ENCODE results near the gene HAUS8. TPM values are rescaled to one million over a fixed set of nuclear protein-coding genes. Genes with fewer than 3 reads are reported as not detected.

Gene HAUS8
- total and polyA plus RNA-seq, 9 of the 15 experiments (the other 6 are each of a cell fraction or from before 2014, with no cell fraction given), result 20.5 to 53.2 (median 36.0) TPM

GRCh38 chr19:17116996-17117702 lies 41.9 kb upstream of the HAUS8 start (continued):
- no peak for TF ChIP-seq ZNF655 (CRISPR knock-in tag; IDR thresholded peaks at IDR 0.05)

GRCh38 chr19:17114414-17114831 lies 39.2 kb upstream of the HAUS8 start:
- H4K20me1 ChIP-seq (replicated peaks; ENCODE audit: control insufficient read depth, insufficient read depth, low read length), result peaks cover 7% of the 10 kb centered on the region; the same call in 1 of the 2 replicates
- DNase-seq (ENCODE audit: extremely low read depth in 1 of 4, low spot score in 3 of 4) (no peak), FAIRE-seq (no peak), ATAC-seq (no peak)
- H3K4me1 ChIP-seq (replicated peaks in 1 of 2; ENCODE audit: control insufficient read depth in 2 of 2, insufficient read depth in 2 of 2, low read length in 2 of 2), result peaks cover 0 to 21% of the 10 kb centered on the region in 2 experiments; a peak in 2 of 5 replicates
- H3K4me2 ChIP-seq (ENCODE audit: insufficient read depth, low read length), result no peak overlapping the region
- POLR2A ChIA-PET, result no interaction called here
- no peaks in the 10 kb centered on the region for H3K9me3 ChIP-seq (replicated peaks; ENCODE audit: control insufficient read depth, insufficient read depth, low read depth, low read length)
- no peaks in the 10 kb centered on the region for H3K27me3 ChIP-seq (ENCODE audit: control insufficient read depth in 2 of 2, insufficient read depth in 2 of 2, low read length in 2 of 2)
- no peak overlapping the region for H2AFZ ChIP-seq (ENCODE audit: low read depth, low read length)
- in situ Hi-C loops (cut with MboI), result no loop called here
- H3K9me1 ChIP-seq (ENCODE audit: control insufficient read depth, insufficient read depth, low read length), result no peaks in the 10 kb centered on the region
- WGBS (ENCODE audit: insufficient coverage, low coverage, missing lambda C conversion rate), result 90% methylated on average over 12 of the region's 12 CpGs
- no peak for TF ChIP-seq ZNF75A (CRISPR knock-in tag; IDR thresholded peaks at IDR 0.05)
- H3K4me3 ChIP-seq, result no peak overlapping the region
- intact Hi-C loops (cut with micrococcal nuclease), result no loop called here
- no TSS peak for BruUV-seq (replicated peaks)
- CTCF ChIA-PET (ENCODE audit: low intra/inter-chr PET ratio), result no interaction called here
- no peak overlapping the region for H3K27ac ChIP-seq (ENCODE audit: extremely low read depth, low read depth, low read length)
- peaks cover 25% of the 10 kb centered on the region; the same call in 2 of the 3 replicates for H3K36me3 ChIP-seq (ENCODE audit: control insufficient read depth, insufficient read depth, low read length)
- H3K79me2 ChIP-seq (ENCODE audit: control insufficient read depth, insufficient read depth, low read length), result peaks cover 6% of the 10 kb centered on the region; the same call in 2 of the 3 replicates
- no peak overlapping the region for H3K9ac ChIP-seq (ENCODE audit: insufficient read depth in 1 of 2, low read depth in 2 of 2, low read length in 2 of 2)
